CD1c-positive myeloid dendritic cell (primary cell): Measurements from ENCODE around the gene TBC1D1.
"Not testable (repeated sequence)": the region's sequence is repeated elsewhere in the genome, so short reads cannot be mapped to it uniquely, and the experiment has no call there.

Experiments
- DNase-seq: peaks from one replicate; pipeline ENCODE4 v3.0.0-alpha.2; 2016; ENCODE audit errors: extremely low spot score

TBC1D1 gene

DNA sequence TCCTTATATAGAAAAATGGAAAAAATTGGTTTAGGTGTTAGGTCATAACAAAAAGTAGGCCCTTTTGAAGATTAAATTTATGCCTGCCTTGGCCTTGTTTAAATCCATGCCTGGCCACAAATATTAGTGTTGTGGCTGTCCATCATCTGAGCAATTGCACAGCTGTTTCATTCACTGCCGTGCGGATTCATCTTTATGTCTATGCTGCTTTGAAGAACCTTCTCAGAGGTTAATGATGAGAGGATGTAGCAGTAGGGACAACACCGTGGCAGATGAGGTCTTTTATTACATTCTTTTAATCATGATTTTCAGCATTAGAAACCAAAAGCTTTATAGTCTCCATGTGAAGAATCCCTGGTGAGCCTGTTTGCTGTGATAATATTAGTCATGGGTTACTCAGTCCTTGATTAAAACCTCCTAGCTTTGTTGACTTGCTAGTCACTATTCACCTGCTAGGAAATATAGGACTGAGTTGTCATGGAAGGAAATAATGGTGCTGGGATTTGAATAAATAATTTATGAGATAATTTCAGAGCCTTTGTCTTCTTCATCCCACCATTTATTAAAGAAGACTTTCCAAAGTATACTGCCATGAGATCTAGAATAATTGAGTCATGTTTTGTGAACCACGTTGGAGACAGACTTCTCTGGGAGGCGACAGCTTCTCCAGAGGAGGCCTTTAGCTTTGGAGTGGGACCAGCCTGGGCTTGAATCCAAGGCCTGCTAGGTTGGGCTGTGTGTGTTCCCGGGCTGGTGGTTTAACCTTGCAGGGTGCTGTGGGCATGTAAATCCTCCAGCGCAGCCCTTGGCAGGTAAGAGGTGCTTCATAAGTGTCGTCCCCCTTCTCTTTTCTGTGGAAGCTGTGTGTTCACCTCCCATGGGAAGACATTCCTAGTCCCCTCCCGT is 122.8 kb downstream of the TBC1D1 start:
- no peak for DNase-seq

- DNase-seq, result no peak
These were observed 123.6 kb downstream of the TBC1D1 start for GRCh38 chr4:38014421-38014852.

- DNase-seq, result no peak
These were observed 125.1 kb downstream of the TBC1D1 start for GRCh38 chr4:38015886-38016515.

DNA sequence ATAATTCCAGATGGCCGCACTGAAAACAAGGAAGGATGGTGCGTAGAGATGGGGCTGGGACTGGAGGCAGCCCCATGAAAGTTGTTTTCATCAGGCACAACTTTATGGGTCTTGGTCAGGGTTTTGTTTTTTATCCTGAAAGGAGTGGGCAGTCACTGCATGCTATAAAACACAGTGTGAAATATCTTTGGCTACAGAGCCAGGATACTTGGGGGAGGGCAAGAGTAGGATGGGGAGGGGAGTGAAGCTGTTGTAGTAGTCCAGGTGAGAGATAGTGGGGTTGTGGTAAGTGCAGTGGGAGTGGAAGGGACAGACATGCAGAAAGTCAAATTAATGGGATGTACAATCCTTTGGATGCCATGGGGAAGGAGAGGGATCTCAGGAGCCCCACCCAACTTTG is 125.8 kb downstream of the TBC1D1 start:
- DNase-seq, result no peak

GRCh38 chr4:38017609-38018008 is 126.7 kb downstream of the TBC1D1 start:
- no peak for DNase-seq

DNA sequence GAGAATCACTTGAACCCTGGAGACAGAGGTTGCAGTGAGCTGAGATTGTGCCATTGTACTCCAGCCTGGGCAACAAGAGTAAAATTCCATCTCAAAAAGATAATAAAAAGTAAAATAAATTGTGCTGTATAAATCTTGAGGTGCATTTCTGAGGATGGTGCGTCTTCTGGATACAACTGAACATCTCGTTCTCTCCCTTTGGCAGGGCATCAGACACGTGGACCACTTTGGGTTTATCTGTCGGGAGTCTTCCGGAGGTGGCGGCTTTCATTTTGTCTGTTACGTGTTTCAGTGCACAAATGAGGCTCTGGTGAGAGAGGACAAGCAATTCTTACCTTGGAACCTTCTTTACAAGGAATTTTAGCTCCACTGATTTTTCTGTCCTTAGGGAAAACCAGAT is 129.5 kb downstream of the TBC1D1 start:
- DNase-seq, result no peak

DNA sequence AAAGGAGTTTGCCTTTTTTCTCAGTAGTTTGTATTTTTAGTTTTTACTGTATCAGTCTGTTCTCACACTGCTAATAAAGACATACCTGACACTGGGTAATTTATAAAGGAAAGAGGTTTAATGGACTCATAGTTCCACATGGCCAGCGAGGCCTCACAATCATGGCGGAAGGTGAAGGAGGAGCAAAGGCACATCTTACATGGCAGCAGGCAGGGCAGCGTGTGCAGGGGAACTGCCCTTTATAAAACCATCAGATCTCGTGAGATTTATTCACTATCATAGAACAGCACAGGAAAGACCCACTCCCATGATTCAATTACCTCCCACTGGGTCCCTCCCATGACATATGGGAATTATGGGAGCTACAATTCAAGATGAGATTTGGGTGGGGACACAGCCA is 130.1 kb downstream of the TBC1D1 start:
- not testable (repeated sequence) for DNase-seq

- DNase-seq, result no peak
These were observed 130.9 kb downstream of the TBC1D1 start for GRCh38 chr4:38021751-38022150.

DNA sequence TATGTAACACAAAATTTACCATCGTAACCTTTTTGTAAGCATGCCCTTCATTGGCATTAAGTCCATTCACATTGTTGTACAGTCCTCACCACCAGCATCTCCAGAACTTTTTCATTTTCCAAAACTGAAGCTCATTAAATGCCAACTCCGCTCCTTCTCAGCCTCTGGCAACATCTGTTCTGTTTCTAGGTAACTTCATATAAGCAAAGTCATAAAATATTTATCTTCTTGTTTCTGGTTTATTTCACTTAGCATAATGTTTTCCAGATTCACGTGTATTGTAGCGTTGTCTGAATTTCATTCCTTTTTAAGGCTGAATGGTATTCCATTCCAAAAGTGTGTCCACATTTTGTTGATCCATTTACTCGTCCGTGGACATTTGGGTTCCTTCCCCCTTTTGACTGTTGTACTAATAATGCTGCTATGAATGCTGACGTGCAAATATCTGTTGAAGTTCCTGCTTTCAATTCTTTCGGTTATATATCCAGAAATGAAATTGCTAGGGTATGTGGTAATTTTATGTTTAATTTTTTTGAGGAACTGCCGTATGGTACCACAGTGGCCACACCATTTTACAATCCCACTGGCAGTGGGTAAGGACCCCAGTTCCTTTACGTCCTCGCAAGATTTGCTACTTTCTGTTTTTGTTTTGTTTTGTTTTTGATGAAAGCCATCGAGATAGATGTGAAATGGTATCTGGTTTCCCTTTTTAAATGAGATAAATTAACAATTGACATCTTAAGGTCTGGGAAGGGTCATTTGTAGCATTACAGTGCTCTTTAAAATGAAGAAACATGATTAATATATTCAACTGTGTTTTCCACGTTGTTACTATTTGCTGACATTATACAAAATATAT is 132.7 kb downstream of the TBC1D1 start:
- DNase-seq, result peak; percentile 81

DNA sequence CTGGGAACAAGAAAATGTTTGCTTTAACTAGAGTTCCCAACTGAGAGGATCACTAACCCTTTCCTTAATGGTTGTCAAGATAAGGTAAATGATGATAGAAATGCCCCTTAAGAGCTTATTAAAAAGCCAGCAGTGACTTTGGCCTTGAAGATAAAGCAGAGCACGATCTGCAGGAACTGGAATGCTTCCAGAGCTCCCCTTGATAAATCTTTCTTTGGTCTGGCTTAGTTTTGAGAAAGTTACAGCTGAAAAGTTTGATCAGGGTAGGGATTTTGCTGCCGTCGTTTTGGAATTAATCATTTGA is 133.3 kb downstream of the TBC1D1 start:
- DNase-seq, result no peak

DNA sequence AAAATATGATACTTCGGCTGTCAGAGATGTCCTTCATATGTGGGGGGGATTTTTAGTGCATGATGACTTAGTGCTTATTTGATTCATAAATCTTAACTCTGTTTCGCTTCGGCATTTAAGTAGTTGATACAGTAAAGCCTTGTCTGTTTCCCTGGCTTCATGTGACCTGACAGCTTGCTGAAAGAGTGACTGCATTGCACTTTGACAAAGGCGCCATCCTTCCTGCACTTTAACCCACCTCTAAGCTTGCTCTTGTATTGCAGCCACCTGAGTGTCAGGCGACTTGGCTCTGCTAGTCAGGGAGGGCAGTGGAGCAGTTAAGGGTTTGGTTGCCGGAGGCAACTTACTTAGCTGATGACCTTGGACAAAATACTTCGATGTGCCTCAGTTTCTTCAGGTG is 134.8 kb downstream of the TBC1D1 start:
- DNase-seq, result no peak

GRCh38 chr4:38026158-38026740 is 135.4 kb downstream of the TBC1D1 start:
- DNase-seq, result no peak

DNA sequence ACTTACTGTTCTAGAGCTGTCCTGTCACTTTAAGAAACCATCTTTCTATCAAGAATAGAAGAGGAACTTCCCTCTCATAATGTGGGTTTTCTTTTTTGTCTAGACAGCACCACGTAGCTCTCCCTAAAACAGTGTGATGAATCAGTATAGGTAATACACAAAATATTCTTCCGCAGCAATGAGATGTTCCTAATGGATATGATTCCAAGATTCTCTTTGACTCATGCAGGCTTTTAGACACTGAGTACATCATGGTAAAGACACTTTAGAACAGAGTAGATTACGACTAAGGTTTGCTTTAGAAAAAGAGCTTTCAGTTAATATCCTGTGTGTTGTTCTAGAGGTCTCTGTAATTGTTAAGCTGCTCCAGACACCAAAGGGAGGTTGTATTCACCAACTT is 139.1 kb downstream of the TBC1D1 start:
- no peak for DNase-seq

GRCh38 chr4:38034986-38035882 is 144.3 kb downstream of the TBC1D1 start:
- DNase-seq, result peak; percentile 79

GRCh38 chr4:38036548-38036947 is 145.7 kb downstream of the TBC1D1 start:
- DNase-seq, result no peak

DNA sequence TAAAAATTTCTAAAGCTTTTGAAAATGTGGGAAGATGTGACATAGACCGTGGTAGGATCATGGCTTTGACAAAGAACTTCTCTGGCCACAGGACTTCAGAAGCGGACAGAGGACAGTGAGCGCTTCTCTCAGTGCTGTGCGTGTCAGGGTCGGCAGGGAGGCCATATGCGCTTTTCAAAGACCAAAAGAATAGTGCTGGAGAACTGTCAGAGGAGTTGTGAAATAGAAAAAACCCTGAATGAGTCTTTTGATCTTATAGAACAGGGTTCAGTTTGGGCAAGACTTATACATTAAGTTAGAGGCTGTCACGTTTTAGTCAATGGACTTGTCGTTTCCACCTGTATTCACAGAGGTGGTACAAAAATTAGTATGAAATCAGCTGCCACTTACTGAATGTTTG is 146.7 kb downstream of the TBC1D1 start:
- no peak for DNase-seq

- DNase-seq, result no peak
These were observed 149.7 kb downstream of the TBC1D1 start for GRCh38 chr4:38040619-38041018.

DNA sequence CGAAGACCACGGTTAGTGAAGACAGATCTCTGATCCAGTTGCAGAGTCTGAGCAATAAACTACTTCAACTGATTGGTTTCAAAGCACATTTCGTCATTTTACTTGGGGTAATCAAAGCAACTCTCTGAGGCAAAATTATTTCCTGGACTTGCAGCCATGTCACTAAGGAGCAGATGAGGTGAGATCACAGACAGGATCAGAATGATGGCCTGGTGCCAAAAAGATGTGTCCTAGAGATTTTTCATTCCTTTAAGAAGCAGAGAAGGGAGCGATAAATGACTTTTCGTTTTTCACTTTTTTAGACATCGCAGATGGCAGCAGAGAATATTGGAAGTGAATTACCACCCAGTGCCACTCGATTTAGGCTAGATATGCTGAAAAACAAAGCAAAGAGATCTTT is 153.2 kb downstream of the TBC1D1 start:
- no peak for DNase-seq

DNA sequence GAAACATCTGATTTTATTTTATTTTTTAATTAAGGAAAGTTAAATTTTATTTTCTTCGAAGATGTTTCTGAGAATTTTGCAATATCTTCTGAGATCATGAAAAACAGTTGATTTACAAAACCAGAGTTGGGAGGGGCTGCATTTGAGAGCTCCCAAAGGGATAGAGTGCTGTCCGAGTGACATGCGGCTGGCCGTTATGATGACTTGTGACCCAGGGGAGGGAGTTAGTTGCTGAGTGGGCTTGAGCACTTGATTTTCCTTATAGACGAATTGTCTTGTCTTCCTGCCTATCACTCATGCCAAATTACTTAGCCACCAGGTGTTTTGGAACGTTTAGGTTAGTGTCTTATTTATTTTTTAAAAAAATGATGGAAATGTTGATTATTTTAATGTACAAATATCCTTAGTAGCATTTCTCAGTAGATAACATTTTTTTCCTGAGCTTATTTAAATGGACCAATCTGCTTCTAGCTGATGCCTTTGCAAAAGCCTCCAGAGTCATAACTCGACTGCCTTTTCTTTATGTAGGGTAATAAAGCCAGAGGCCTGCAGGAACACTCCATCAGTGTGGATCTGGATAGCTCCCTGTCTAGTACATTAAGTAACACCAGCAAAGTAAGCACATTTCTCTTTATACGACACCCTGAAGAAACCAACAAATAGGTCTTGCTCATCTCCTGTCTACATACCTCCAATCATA is 154.6 kb downstream of the TBC1D1 start:
- DNase-seq, result no peak

DNA sequence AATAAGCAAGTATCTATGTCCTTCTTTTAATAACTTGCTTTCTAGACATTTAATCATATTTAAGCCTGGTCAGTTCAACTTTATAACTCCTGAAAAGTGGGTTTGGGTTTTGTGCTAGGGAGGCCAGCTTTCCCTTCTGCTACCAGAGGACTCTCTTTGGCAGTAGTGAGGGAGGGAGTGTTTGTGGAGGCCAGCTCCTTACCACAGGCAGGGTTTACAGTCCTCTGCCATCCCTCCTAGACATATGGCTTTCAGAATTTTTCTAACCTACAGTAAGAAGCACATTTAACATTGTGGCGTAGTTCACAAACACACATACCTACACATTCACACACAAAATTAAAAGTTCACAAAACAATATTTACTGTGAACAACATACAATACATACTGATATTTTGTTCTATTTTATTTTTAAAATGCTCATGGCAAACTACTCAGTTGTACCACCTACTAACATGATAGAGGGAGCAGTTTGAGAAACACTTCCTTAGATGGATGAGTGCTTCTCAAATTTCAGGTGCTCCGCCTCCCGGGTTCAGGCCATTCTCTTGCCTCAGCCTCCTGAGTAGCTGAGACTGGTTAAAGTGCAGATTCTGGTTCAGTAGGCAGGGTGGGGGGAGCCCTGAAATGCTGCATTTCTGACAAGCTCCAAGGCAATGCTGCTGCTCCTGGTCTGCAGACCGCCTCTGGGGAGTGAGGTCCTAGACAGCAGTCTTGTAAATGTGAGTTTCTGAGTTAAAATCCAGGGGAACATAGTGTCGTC is 156.0 kb downstream of the TBC1D1 start:
- DNase-seq, result no peak
